RWPE1 (cell line): ENCODE data around the gene MLN.
A peak's percentile ranks its signal among the peaks of the same experiment; 100 is the strongest.

Experiments used
- CTCF ChIA-PET: fragments of 350-600 bp; sonication (Branson Sonifier 250); formaldehyde crosslinking; extraction: SDS; loops from one replicate; lab custom pipeline; 2021; lab: Yijun Ruan, JAX
- POLR2A ChIA-PET: fragments of 400-600 bp; formaldehyde crosslinking; extraction: SDS; loops from one replicate; lab custom pipeline; 2020; ENCODE audit warnings: antibody characterized with exemption; ENCODE audit not compliant: low non-redundant PET; lab: Yijun Ruan, JAX
- DNase-seq: peaks from one replicate; pipeline ENCODE4 v3.0.0; 2012; ENCODE audit warnings: low spot score
- H3K27ac ChIP-seq: fragments of 450-650 bp; 2 replicates; pipeline ENCODE4 v1.5.1; 2017
- TF ChIP-seq, protein P1 (sequence below): fragments of 450-650 bp; conservative IDR thresholded peaks from 2 replicates; pipeline ENCODE4 v1.5.1; 2017; ENCODE audit warnings: low read depth, mild to moderate bottlenecking

The MLN gene

DNA sequence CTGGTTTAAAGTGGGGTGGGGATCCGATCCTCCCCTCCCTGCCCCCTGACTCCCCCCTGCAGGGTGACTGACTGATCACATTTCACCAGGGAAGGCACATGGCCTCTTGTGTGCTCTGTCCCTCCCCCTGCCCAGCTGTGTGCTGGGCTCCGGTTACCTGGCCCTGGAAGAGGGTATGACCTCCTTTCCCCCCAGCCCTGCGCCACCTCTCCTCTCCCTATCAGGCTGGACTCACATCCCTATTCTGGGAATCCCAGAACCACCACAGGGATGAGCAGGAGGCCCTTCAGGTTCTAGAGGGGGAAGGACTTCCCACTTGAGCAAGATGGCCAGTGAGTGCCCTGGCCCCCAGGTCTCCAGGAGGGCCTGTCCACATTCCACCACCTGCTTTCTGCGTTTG lies 55.0 kb downstream of the MLN start:
- ChIA-PET CTCF (no interaction called here), POLR2A (no interaction called here)
- H3K27ac ChIP-seq, result peak overlapping the region; percentile 95
- TF ChIP-seq, protein P1, sequence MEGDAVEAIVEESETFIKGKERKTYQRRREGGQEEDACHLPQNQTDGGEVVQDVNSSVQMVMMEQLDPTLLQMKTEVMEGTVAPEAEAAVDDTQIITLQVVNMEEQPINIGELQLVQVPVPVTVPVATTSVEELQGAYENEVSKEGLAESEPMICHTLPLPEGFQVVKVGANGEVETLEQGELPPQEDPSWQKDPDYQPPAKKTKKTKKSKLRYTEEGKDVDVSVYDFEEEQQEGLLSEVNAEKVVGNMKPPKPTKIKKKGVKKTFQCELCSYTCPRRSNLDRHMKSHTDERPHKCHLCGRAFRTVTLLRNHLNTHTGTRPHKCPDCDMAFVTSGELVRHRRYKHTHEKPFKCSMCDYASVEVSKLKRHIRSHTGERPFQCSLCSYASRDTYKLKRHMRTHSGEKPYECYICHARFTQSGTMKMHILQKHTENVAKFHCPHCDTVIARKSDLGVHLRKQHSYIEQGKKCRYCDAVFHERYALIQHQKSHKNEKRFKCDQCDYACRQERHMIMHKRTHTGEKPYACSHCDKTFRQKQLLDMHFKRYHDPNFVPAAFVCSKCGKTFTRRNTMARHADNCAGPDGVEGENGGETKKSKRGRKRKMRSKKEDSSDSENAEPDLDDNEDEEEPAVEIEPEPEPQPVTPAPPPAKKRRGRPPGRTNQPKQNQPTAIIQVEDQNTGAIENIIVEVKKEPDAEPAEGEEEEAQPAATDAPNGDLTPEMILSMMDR, result no peak
- no peak for DNase-seq

DNA sequence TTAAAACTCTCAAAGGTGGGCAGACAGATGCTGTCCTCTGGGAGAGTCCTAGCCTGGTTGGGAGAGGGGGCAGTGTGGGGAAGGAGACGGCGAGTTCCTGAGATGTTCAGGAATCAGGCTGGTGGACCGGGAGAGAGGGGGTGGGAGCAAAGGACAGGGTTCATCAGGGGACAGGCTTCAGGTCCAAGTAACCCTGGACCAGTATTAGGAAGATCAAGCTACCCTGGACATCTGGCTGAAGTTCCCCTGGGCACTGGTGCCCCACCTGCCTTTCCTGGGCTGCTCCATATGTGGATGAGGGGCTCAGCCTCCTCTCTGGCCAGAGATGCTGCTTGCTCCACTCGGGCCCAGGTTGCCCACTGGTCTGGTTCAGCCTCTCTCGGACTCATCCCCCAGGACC lies 56.0 kb downstream of the MLN start:
- peak overlapping the region; percentile 93 for H3K27ac ChIP-seq
- no peak for DNase-seq
- ChIA-PET CTCF (interaction anchor here (1.3 kb wide), 1 partner anchor 24 kb away, joined by 3 read pairs; no protein-coding TSS in a partner anchor), POLR2A (no interaction called here)
- TF ChIP-seq, protein P1, result no peak

DNA sequence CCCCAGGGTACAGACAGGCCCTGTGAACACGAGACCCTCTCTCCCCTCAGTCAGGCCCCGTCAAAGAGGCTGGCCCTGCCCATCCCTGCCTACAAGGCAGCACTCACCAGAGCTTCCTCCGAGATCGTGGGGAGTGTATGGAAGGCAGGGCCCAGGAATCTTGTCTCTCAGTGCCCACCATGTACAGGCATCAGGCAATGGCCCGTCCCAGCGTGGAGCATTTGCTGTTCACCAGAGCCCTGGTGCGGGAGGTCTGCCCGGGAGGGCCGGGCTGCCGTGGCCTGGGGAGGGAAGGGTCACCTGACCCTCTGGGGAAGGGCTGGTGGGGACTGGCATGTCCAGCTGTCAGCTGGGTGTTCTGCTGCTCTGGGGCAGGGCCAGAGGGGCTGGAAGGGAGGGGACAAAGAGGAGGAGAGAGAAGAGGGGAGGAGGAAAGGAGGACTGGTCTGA lies 57.1 kb downstream of the MLN start, which contains the start of gene IP6K3:
Gene IP6K3, minus strand, starts transcription at position 255 of the 450 bp plus-strand sequence. CDS start 11,429 bp downstream, outside the sequence.
- POLR2A ChIA-PET, result no interaction called here
- H3K27ac ChIP-seq, result peak within 1 kb of the TSS; percentile 93
- CTCF ChIA-PET, result interaction anchor here (0.6 to 4.5 kb wide), 5 partner anchors 14 to 328 kb away, joined by 3 to 46 read pairs (median 3); partner anchors contain the start of gene UQCC2
- no peak for DNase-seq
- TF ChIP-seq, protein P1, result no peak

DNA sequence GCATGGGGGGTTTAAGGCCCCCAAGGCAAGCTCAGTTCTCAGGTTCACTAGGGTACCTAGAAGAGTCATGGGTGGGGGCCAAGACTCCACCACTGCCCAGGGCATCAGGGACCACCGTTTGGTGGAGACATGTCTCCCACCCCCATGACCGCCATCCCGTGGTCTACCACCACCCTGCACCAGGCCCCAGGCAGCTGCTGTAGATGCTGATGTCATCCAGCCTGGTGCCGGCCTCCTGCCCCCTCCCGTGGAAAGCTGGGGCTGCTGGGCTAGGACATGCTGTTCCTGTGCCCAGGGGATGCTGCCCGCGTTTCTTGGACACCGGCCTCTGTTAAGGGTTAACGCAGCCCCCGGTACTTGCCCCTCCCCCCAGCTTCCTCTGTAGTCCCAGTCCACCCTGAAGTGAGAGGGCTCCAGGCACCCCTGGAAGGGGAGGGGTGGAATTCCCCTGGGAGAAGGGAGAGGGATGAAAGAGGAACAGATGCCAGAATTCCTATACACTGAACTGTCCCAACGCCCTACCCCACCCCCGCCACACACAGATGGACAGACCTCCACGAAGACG lies 57.7 kb downstream of the MLN start:
- TF ChIP-seq, protein P1, result no peak
- peak overlapping the region; percentile 93 for H3K27ac ChIP-seq
- DNase-seq, result peak; percentile 43
- POLR2A ChIA-PET, result no interaction called here
- CTCF ChIA-PET, result interaction anchor here (0.6 to 4.5 kb wide), 6 partner anchors 15 to 305 kb away, joined by 3 to 46 read pairs (median 10); partner anchors contain the start of gene UQCC2

DNA sequence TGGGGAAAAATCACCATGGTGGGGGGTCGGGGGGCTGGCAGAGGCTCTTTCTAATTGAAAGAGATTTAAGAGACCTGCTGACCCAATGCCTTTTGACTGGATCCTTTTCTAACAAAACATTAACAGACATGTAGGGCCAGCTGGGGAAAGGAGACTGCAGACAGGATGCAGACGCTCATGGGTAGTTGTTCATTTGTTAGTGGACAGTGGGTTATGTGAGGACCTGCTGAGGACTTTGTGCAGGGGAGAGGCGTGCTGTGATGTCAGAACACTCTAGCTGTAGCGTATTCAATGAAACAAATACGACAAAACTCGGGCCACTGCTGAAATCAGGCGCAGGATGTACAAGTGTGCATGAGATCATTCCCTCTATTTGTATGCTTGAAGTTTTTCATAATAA lies 58.3 kb downstream of the MLN start:
- DNase-seq, result no peak
- ChIA-PET CTCF (interaction anchor here (0.6 to 4.5 kb wide), 7 partner anchors 15 to 305 kb away, joined by 3 to 46 read pairs (median 3); partner anchors contain the start of gene UQCC2), POLR2A (no interaction called here)
- H3K27ac ChIP-seq, result peak overlapping the region; percentile 93
- TF ChIP-seq, protein P1, result no peak

DNA sequence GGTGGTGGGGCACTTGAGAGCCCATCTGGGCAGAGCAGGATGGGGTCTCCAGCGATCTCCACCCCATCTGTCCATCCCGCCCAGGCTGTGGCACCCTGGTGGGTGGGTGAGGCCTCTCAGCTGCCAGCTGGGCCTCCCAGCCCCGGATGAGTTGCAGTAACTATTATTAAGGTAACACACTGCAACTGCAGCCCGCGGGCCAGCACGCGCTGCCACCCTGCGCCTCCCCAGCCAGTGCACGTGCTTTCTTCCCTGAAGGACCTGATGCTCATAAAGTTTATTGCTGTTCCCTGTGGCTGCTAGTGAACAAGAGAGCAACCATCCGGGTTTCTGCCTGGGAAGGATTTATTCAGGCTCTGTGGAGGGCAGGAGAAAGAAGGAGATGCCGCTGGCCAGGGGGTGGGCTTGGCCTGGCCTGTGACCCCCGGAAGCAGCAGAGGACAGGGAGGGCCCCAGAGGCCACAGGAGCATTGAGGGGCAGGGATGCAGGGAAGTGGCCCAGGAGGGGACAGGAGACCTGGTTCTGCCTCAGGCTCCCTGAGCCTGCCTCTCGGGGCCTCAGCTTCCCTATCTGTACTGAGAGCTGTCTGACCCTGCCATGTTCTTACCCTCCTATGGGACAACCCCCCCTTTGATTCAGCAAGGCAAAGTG lies 58.8 kb downstream of the MLN start:
- ChIA-PET POLR2A (no interaction called here), CTCF (interaction anchor here (0.6 to 4.5 kb wide), 13 partner anchors 13 to 764 kb away, joined by 3 to 46 read pairs (median 3); partner anchors contain the start of gene UQCC2)
- H3K27ac ChIP-seq, result peak overlapping the region; percentile 93

More for the DNA sequence above, 58.8 kb downstream of the MLN start:
- no peak for DNase-seq
- TF ChIP-seq, protein P1, result no peak
